NCI-H1436 treated with DMSO at 0.1 percent for 48 hours (cell line): ENCODE data around the gene OSGEPL1.
"Not testable (repeated sequence)": the region's sequence is repeated elsewhere in the genome, so short reads cannot be mapped to it uniquely, and the experiment has no call there.

Source experiments
- DNase-seq: peaks from one replicate; lab custom pipeline; 2025; lab: John Stamatoyannopoulos, UW

Gene OSGEPL1

GRCh38 chr2:189729430-189729829 lies 33.2 kb downstream of the OSGEPL1 start:
- DNase-seq = no peak

GRCh38 chr2:189726849-189727248 lies 35.7 kb downstream of the OSGEPL1 start:
- DNase-seq = no peak

GRCh38 chr2:189726271-189726670 lies 36.3 kb downstream of the OSGEPL1 start:
- no peak for DNase-seq

- DNase-seq = no peak
Observed at GRCh38 chr2:189723192-189723591, 39.4 kb downstream of the OSGEPL1 start.

- no peak for DNase-seq
Observed at GRCh38 chr2:189719571-189719970, 43.0 kb downstream of the OSGEPL1 start.

- not testable (repeated sequence) for DNase-seq
Observed at GRCh38 chr2:189717593-189717992, 45.0 kb downstream of the OSGEPL1 start.

- no peak for DNase-seq
Observed at GRCh38 chr2:189709501-189710221, 52.9 kb downstream of the OSGEPL1 start.

- DNase-seq = no peak
Observed at GRCh38 chr2:189702071-189702470, 60.5 kb downstream of the OSGEPL1 start.

- no peak for DNase-seq
Observed at GRCh38 chr2:189700681-189701080, 61.9 kb downstream of the OSGEPL1 start.

GRCh38 chr2:189698020-189698887 lies 64.3 kb downstream of the OSGEPL1 start:
- DNase-seq = no peak
